COLO668 (cell line): ENCODE data around the gene SLC38A8.

Experiments used
- DNase-seq: peaks from one replicate; lab custom pipeline; 2025; ENCODE audit not compliant: unreplicated experiment; lab: John Stamatoyannopoulos, UW

Gene SLC38A8

GRCh38 chr16:84068783-84069462, 26.3 kb upstream of the SLC38A8 start:
- no peak for DNase-seq

GRCh38 chr16:84068041-84068440, 25.4 kb upstream of the SLC38A8 start:
- DNase-seq = no peak

GRCh38 chr16:84067640-84068039, 25.0 kb upstream of the SLC38A8 start:
- no peak for DNase-seq

GRCh38 chr16:84065536-84066132, 23.0 kb upstream of the SLC38A8 start:
- DNase-seq = peak; percentile 50

GRCh38 chr16:84063980-84064379, 21.4 kb upstream of the SLC38A8 start:
- DNase-seq = no peak

- peak; percentile 64 for DNase-seq
Measured at GRCh38 chr16:84062734-84063640, 20.4 kb upstream of the SLC38A8 start.

GRCh38 chr16:84061236-84061819, 18.7 kb upstream of the SLC38A8 start:
- DNase-seq = no peak

GRCh38 chr16:84059946-84060901, 17.6 kb upstream of the SLC38A8 start:
- DNase-seq = no peak

- DNase-seq = no peak
Measured at GRCh38 chr16:84059111-84059510, 16.5 kb upstream of the SLC38A8 start.

- DNase-seq = no peak
Measured at GRCh38 chr16:84058664-84059063, 16.1 kb upstream of the SLC38A8 start.

- DNase-seq = no peak
Measured at GRCh38 chr16:84058211-84058610, 15.6 kb upstream of the SLC38A8 start.

GRCh38 chr16:84056933-84057332, 14.3 kb upstream of the SLC38A8 start:
- no peak for DNase-seq

- no peak for DNase-seq
Measured at GRCh38 chr16:84055801-84056634, 13.4 kb upstream of the SLC38A8 start.

GRCh38 chr16:84055366-84055765, 12.8 kb upstream of the SLC38A8 start:
- DNase-seq = no peak

- DNase-seq = no peak
Measured at GRCh38 chr16:84054916-84055315, 12.3 kb upstream of the SLC38A8 start.

- DNase-seq = no peak
Measured at GRCh38 chr16:84054271-84054670, 11.7 kb upstream of the SLC38A8 start.

GRCh38 chr16:84053237-84053636, 10.6 kb upstream of the SLC38A8 start:
- no peak for DNase-seq

- DNase-seq = no peak
Measured at GRCh38 chr16:84052071-84052622, 9.6 kb upstream of the SLC38A8 start.

GRCh38 chr16:84050316-84050715, 7.7 kb upstream of the SLC38A8 start:
- DNase-seq = no peak
